Mesenchymal stem cell (in vitro differentiated cells and primary cell): ENCODE measurements around the gene SLC41A3.

Source experiments
- DNase-seq: peaks from one replicate; pipeline ENCODE4 v3.0.0-alpha.2; 2013
- H2AFZ ChIP-seq: one replicate; pipeline ENCODE4 v1.6.1; 2013; ENCODE audit warnings: low read depth, mild to moderate bottlenecking, control low read depth, inconsistent platforms, low read length, moderate library complexity
- H2AK5ac ChIP-seq: 2 replicates; pipeline ENCODE4 v1.6.1; 2013; ENCODE audit warnings: low read length, moderate library complexity, mild to moderate bottlenecking, inconsistent platforms; ENCODE audit not compliant: severe bottlenecking
- H2BK120ac ChIP-seq: one replicate; pipeline ENCODE4 v1.6.1; 2013; ENCODE audit warnings: low read depth, mild to moderate bottlenecking, inconsistent platforms, low read length, moderate library complexity
- H2BK12ac ChIP-seq, 2 experiments: one replicate each; pipeline ENCODE4 v1.6.1; 2013; ENCODE audit warnings: inconsistent platforms in 2 of 2, low read length in 2 of 2, mild to moderate bottlenecking in 2 of 2, moderate library complexity in 2 of 2, control low read depth in 1 of 2
- H2BK15ac ChIP-seq: one replicate; pipeline ENCODE4 v1.6.1; 2013; ENCODE audit warnings: mild to moderate bottlenecking, low read depth, inconsistent platforms; ENCODE audit not compliant: poor library complexity, severe bottlenecking
- H2BK5ac ChIP-seq: 2 replicates; pipeline ENCODE4 v1.6.1; 2013; ENCODE audit warnings: low read depth, mild to moderate bottlenecking, low read length, control low read depth, inconsistent platforms; ENCODE audit not compliant: poor library complexity, severe bottlenecking
- H3K14ac ChIP-seq, 2 experiments: one replicate each; pipeline ENCODE4 v1.6.1; 2013; ENCODE audit warnings: inconsistent platforms in 2 of 2, low read length in 2 of 2, control low read depth in 1 of 2, mild to moderate bottlenecking in 1 of 2, moderate library complexity in 1 of 2
- H3K18ac ChIP-seq, 2 experiments: one replicate each; pipeline ENCODE4 v1.6.1; 2013; ENCODE audit warnings: inconsistent platforms in 2 of 2, low read length in 2 of 2, control low read depth in 1 of 2, low read depth in 1 of 2, mild to moderate bottlenecking in 1 of 2
- H3K23ac ChIP-seq, 2 experiments: one replicate each; pipeline ENCODE4 v1.6.1; 2013; ENCODE audit warnings: inconsistent platforms in 2 of 2, low read length in 2 of 2, mild to moderate bottlenecking in 2 of 2, moderate library complexity in 2 of 2, control low read depth in 1 of 2
- H3K27ac ChIP-seq: 2 replicates; pipeline ENCODE4 v1.5.1; 2013; ENCODE audit warnings: mild to moderate bottlenecking, moderate library complexity, low read length, control low read depth, inconsistent platforms; ENCODE audit not compliant: poor library complexity, severe bottlenecking
- H3K27me3 ChIP-seq, 2 experiments: 2 replicates each; pipeline versions ENCODE4 v1.6.1 to v1.7.0; 2013; ENCODE audit warnings: low read length in 2 of 2, mild to moderate bottlenecking in 2 of 2, moderate library complexity in 2 of 2, control low read depth in 1 of 2, inconsistent platforms in 1 of 2; ENCODE audit not compliant: control insufficient read depth in 1 of 2, insufficient read depth in 1 of 2
- H3K36me3 ChIP-seq, 2 experiments: 2 replicates each; pipeline versions ENCODE4 v1.6.1 to v1.7.0; 2013; ENCODE audit warnings: low read length in 2 of 2, control low read depth in 1 of 2, inconsistent platforms in 1 of 2, low read depth in 1 of 2, mild to moderate bottlenecking in 1 of 2; ENCODE audit not compliant: insufficient read depth in 2 of 2, control insufficient read depth in 1 of 2
- H3K4ac ChIP-seq, 2 experiments: one replicate each; pipeline ENCODE4 v1.6.1; 2013; ENCODE audit warnings: inconsistent platforms in 2 of 2, low read length in 2 of 2, mild to moderate bottlenecking in 2 of 2, moderate library complexity in 2 of 2, control low read depth in 1 of 2, low read depth in 1 of 2
- H3K4me1 ChIP-seq: 2 replicates; pipeline ENCODE4 v1.6.1; 2013; ENCODE audit warnings: low read depth, low read length, control low read depth; ENCODE audit not compliant: control insufficient read depth, insufficient read depth
- H3K4me2 ChIP-seq: 2 replicates; pipeline ENCODE4 v1.6.1; 2013; ENCODE audit warnings: low read length, mild to moderate bottlenecking, inconsistent platforms; ENCODE audit not compliant: poor library complexity, severe bottlenecking
- H3K4me3 ChIP-seq, 2 experiments: 2 replicates each; pipeline versions ENCODE4 v1.5.1 to v1.7.0; 2013; ENCODE audit warnings: low read length in 2 of 2, mild to moderate bottlenecking in 2 of 2, control low read depth in 1 of 2, low read depth in 1 of 2; ENCODE audit not compliant: insufficient read depth in 1 of 2
- H3K79me1 ChIP-seq: replicated peaks from 2 replicates; pipeline ENCODE4 v1.6.1; 2013; ENCODE audit warnings: mild to moderate bottlenecking, control low read depth, low read length, inconsistent platforms; ENCODE audit not compliant: poor library complexity, severe bottlenecking
- H3K9ac ChIP-seq: 2 replicates; pipeline ENCODE4 v1.7.0; 2013; ENCODE audit warnings: mild to moderate bottlenecking, low read length, moderate library complexity
- H3K9me3 ChIP-seq: 2 replicates; pipeline ENCODE4 v1.7.0; 2013; ENCODE audit warnings: mild to moderate bottlenecking, low read length; ENCODE audit not compliant: control insufficient read depth
- H4K8ac ChIP-seq: one replicate; pipeline ENCODE4 v1.6.1; 2013; ENCODE audit warnings: inconsistent platforms, mild to moderate bottlenecking, low read length, moderate library complexity
- H4K91ac ChIP-seq: one replicate; pipeline ENCODE4 v1.6.1; 2013; ENCODE audit warnings: mild to moderate bottlenecking, low read length, inconsistent platforms
- WGBS: methylation state at CpG from one replicate; pipeline ENCODE4 v1.1.7; 2013; ENCODE audit warnings: mixed read lengths; 5-methylcytosine and 5-hydroxymethylcytosine counted together

SLC41A3 gene

GRCh38 chr3:126085276-126085675 lies 1.4 kb upstream of the SLC41A3 start:
- Histone ChIP-seq H2BK5ac (no peak overlapping the region), H3K36me3 (no peaks in the 10 kb centered on the region), H3K27ac (no peak overlapping the region), H2BK15ac (no peak overlapping the region), H3K18ac (no peak overlapping the region), H3K9ac (no peak overlapping the region), H3K14ac (no peak overlapping the region), H3K9me3 (peaks cover 6% of the 10 kb centered on the region), H2BK12ac (no peak overlapping the region), H4K91ac (no peak overlapping the region), H3K27me3 (no peaks in the 10 kb centered on the region), H3K4me1 (peaks cover 5% of the 10 kb centered on the region), H3K4me2 (no peak overlapping the region), H3K4ac (no peak overlapping the region), H2AFZ (no peak overlapping the region), H2AK5ac (no peak overlapping the region), H3K4me3 (no peak overlapping the region), H3K23ac (no peak overlapping the region), H3K79me1 (no peaks in the 10 kb centered on the region), H2BK120ac (no peak overlapping the region), H4K8ac (no peak overlapping the region)
- no peak for DNase-seq
- 93% methylated on average over 7 of the region's 7 CpGs for WGBS

GRCh38 chr3:126084768-126085180 lies 850 bp upstream of the SLC41A3 start:
- Histone ChIP-seq H2BK5ac (no peak overlapping the region), H3K4me1 (peaks cover 5% of the 10 kb centered on the region), H2AK5ac (no peak overlapping the region), H3K27me3 (no peaks in the 10 kb centered on the region), H3K18ac (no peak overlapping the region), H3K23ac (no peak overlapping the region), H3K9ac (peak overlapping the region; percentile 86), H3K4ac (no peak overlapping the region), H2BK15ac (no peak overlapping the region), H2AFZ (no peak overlapping the region), H4K8ac (no peak overlapping the region), H3K79me1 (no peaks in the 10 kb centered on the region), H2BK120ac (no peak overlapping the region), H2BK12ac (no peak overlapping the region), H3K4me3 (peak overlapping the region in 1 of 2 experiments; percentile 88), H4K91ac (no peak overlapping the region), H3K9me3 (peaks cover 6% of the 10 kb centered on the region), H3K4me2 (no peak overlapping the region), H3K14ac (no peak overlapping the region), H3K27ac (no peak overlapping the region), H3K36me3 (no peaks in the 10 kb centered on the region)
- DNase-seq, result no peak
- WGBS, result 73% methylated on average over 5 of the region's 5 CpGs

- H3K9me3 ChIP-seq, result peaks cover 4% of the 10 kb centered on the region
- H2AFZ ChIP-seq, result peak overlapping the region; percentile 43
- H2BK12ac ChIP-seq, result peak overlapping the region in 1 of 2 experiments; percentile 6
- H3K4me3 ChIP-seq, result peak overlapping the region; percentile 64 to 88
- peaks cover under 1% of the 10 kb centered on the region for H3K79me1 ChIP-seq
- under 1% methylated on average over 27 of the region's 30 CpGs for WGBS
- no peak overlapping the region for H2BK5ac ChIP-seq
- H3K18ac ChIP-seq, result peak overlapping the region; percentile 52 to 92
- H4K8ac ChIP-seq, result peak overlapping the region; percentile 14
- peak; percentile 56 for DNase-seq
- H3K4ac ChIP-seq, result peak overlapping the region in 1 of 2 experiments; percentile 6
- H3K23ac ChIP-seq, result peak overlapping the region in 1 of 2 experiments; percentile 5
- no peak overlapping the region for H2AK5ac ChIP-seq
- H2BK120ac ChIP-seq, result peak overlapping the region; percentile 15
- no peaks in the 10 kb centered on the region for H3K27me3 ChIP-seq
- peaks cover 5% of the 10 kb centered on the region for H3K4me1 ChIP-seq
- peak overlapping the region; percentile 52 for H4K91ac ChIP-seq
- no peak overlapping the region for H2BK15ac ChIP-seq
- no peak overlapping the region for H3K27ac ChIP-seq
- H3K14ac ChIP-seq, result peak overlapping the region in 1 of 2 experiments; percentile 87
- H3K36me3 ChIP-seq, result no peaks in the 10 kb centered on the region
- peak overlapping the region; percentile 86 for H3K9ac ChIP-seq
- H3K4me2 ChIP-seq, result peak overlapping the region; percentile 96
Observed at GRCh38 chr3:126083511-126083912, 412 bp downstream of the SLC41A3 start.

- no peak overlapping the region for H3K4ac ChIP-seq
- H2BK120ac ChIP-seq, result no peak overlapping the region
- peak overlapping the region in 1 of 2 experiments; percentile 88 for H3K4me3 ChIP-seq
- no peak overlapping the region for H2BK15ac ChIP-seq
- no peak for DNase-seq
- no peak overlapping the region for H3K27ac ChIP-seq
- H3K79me1 ChIP-seq, result peaks cover 5% of the 10 kb centered on the region
- H2AK5ac ChIP-seq, result no peak overlapping the region
- WGBS, result 43% methylated on average over 3 of the region's 3 CpGs
- no peak overlapping the region for H2BK12ac ChIP-seq
- no peak overlapping the region for H4K91ac ChIP-seq
- H3K27me3 ChIP-seq, result no peaks in the 10 kb centered on the region
- H3K4me1 ChIP-seq, result peaks cover 5% of the 10 kb centered on the region
- peak overlapping the region; percentile 96 for H3K4me2 ChIP-seq
- no peak overlapping the region for H3K18ac ChIP-seq
- no peak overlapping the region for H4K8ac ChIP-seq
- no peak overlapping the region for H3K23ac ChIP-seq
- no peak overlapping the region for H2BK5ac ChIP-seq
- peaks cover 3% of the 10 kb centered on the region for H3K9me3 ChIP-seq
- H3K36me3 ChIP-seq, result no peaks in the 10 kb centered on the region
- no peak overlapping the region for H3K14ac ChIP-seq
- peak overlapping the region; percentile 86 for H3K9ac ChIP-seq
- H2AFZ ChIP-seq, result peak overlapping the region; percentile 64
Observed at GRCh38 chr3:126083138-126083445, 832 bp downstream of the SLC41A3 start.
